PFSK-1 (cell line): Measurements from ENCODE around the gene MAGEA8.

Experiments
- FOXP2 ChIP-seq: optimal IDR thresholded peaks from 2 replicates; pipeline ENCODE3; 2011; ENCODE audit warnings: borderline replicate concordance, control low read depth, inconsistent platforms; ENCODE audit not compliant: insufficient read depth; ENCODE audit errors: extremely low read length, extremely low read depth
- POLR2AphosphoS5 ChIP-seq: IDR thresholded peaks from 2 replicates; pipeline ENCODE4 v1.6.1; 2012; ENCODE audit warnings: low read depth, mild to moderate bottlenecking, control low read depth, low read length, moderate library complexity
- SIN3A ChIP-seq: IDR thresholded peaks from 2 replicates; pipeline ENCODE4 v1.6.1; 2012; ENCODE audit warnings: mild to moderate bottlenecking, low read length, moderate library complexity, borderline replicate concordance; ENCODE audit not compliant: insufficient read depth
- TAF1 ChIP-seq: IDR thresholded peaks from 2 replicates; pipeline ENCODE4 v1.6.1; 2012; ENCODE audit warnings: low read length, control low read depth, borderline replicate concordance; ENCODE audit not compliant: insufficient read depth
- TF ChIP-seq, protein P1 (sequence below), 2 experiments: IDR thresholded peaks; 2 replicates each; pipeline versions ENCODE4 v1.6.1 to v1.8.0; 2011 to 2012; ENCODE audit warnings: low read depth in 2 of 2, low read length in 2 of 2, control low read depth in 1 of 2, inconsistent platforms in 1 of 2, mild to moderate bottlenecking in 1 of 2, moderate library complexity in 1 of 2; ENCODE audit not compliant: insufficient read depth in 1 of 2

The MAGEA8 gene

GRCh38 chrX:149877636-149878035, 3.3 kb upstream of the MAGEA8 start:
- no peak for TF ChIP-seq SIN3A
- no peak for TF ChIP-seq POLR2AphosphoS5
- TF ChIP-seq, protein P1, sequence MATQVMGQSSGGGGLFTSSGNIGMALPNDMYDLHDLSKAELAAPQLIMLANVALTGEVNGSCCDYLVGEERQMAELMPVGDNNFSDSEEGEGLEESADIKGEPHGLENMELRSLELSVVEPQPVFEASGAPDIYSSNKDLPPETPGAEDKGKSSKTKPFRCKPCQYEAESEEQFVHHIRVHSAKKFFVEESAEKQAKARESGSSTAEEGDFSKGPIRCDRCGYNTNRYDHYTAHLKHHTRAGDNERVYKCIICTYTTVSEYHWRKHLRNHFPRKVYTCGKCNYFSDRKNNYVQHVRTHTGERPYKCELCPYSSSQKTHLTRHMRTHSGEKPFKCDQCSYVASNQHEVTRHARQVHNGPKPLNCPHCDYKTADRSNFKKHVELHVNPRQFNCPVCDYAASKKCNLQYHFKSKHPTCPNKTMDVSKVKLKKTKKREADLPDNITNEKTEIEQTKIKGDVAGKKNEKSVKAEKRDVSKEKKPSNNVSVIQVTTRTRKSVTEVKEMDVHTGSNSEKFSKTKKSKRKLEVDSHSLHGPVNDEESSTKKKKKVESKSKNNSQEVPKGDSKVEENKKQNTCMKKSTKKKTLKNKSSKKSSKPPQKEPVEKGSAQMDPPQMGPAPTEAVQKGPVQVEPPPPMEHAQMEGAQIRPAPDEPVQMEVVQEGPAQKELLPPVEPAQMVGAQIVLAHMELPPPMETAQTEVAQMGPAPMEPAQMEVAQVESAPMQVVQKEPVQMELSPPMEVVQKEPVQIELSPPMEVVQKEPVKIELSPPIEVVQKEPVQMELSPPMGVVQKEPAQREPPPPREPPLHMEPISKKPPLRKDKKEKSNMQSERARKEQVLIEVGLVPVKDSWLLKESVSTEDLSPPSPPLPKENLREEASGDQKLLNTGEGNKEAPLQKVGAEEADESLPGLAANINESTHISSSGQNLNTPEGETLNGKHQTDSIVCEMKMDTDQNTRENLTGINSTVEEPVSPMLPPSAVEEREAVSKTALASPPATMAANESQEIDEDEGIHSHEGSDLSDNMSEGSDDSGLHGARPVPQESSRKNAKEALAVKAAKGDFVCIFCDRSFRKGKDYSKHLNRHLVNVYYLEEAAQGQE (IDR thresholded peaks at IDR 0.05; ENCODE audit: insufficient read depth in 1 of 2, low read depth in 2 of 2, low read length in 2 of 2): no peak
- TF ChIP-seq TAF1: no peak
- TF ChIP-seq FOXP2: no peak

GRCh38 chrX:149898554-149898953, 17.6 kb downstream of the MAGEA8 start:
- TF ChIP-seq TAF1 (no peak), POLR2AphosphoS5 (no peak), FOXP2 (no peak), SIN3A (no peak)
- TF ChIP-seq, protein P1 (IDR thresholded peaks at IDR 0.05; ENCODE audit: insufficient read depth in 1 of 2, low read depth in 2 of 2, low read length in 2 of 2): no peak

DNA sequence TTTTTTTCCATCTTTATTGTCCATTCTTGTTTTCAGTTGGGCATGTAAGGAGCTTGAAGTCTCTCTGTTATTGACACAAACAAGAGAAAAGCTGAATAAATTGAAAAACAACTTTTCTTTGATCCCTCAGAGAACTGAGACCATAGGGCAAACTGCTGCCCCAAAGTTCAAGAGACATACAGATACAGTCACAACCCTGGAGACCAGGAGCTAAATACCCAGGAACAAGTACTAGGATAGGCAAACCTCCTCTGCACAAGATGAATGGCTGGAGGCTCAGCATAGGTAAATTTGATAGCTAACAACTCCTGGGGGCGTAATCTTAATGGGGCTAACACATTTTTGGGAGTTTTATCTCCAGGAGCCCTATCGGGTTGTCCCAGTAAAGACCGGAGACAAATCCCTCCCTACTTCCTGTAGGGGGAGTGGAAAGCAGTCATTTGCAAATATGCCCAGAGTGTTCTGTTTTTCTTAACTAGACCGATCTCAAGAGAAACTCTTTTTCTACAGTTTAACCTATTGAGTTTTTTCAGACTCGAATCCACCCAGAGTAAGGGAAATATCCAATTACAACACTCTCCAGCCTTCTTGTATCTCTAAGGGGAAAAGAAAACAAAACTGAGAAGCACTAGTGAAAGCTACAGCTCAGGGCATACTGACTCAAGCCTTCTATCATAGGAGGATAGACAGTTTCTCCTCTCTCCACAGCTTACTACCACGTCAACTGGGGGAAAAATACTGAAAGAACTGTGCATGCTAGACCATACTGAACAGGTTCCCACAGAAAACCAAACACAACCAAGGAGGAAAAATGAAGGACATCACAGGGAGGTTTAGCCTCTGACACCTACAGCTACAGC, 23.1 kb downstream of the MAGEA8 start:
- TF ChIP-seq, protein P1 (IDR thresholded peaks at IDR 0.05; ENCODE audit: insufficient read depth in 1 of 2, low read depth in 2 of 2, low read length in 2 of 2): no peak
- TF ChIP-seq FOXP2 (no peak), POLR2AphosphoS5 (no peak), TAF1 (no peak), SIN3A (no peak)

GRCh38 chrX:149908308-149908707, 27.3 kb downstream of the MAGEA8 start:
- TF ChIP-seq, protein P1 (IDR thresholded peaks at IDR 0.05; ENCODE audit: insufficient read depth in 1 of 2, low read depth in 2 of 2, low read length in 2 of 2): no peak
- TF ChIP-seq POLR2AphosphoS5: no peak
- no peak for TF ChIP-seq TAF1
- no peak for TF ChIP-seq SIN3A
- TF ChIP-seq FOXP2: no peak
